H1 (cell line): Measurements from ENCODE around the gene MGMT. TPM values are rescaled to one million over a fixed set of nuclear protein-coding genes. Genes with fewer than 3 reads are reported as not detected.

Experiments used
- JUND ChIP-seq: IDR thresholded peaks from 2 replicates; pipeline ENCODE4 v1.6.1; 2011; ENCODE audit warnings: mild to moderate bottlenecking, improper control_type of control experiment, low read length
- RFX5 ChIP-seq: IDR thresholded peaks from 2 replicates; pipeline ENCODE4 v1.6.1; 2011; ENCODE audit warnings: low read depth, low read length, improper control_type of control experiment, borderline replicate concordance
- RNF2 ChIP-seq: fragments of 200-900, 300-1000 bp; sonication (generic); IDR thresholded peaks from 2 replicates; pipeline ENCODE4 v1.7.1; 2016; ENCODE audit warnings: borderline replicate concordance, low read depth, mild to moderate bottlenecking, antibody characterized with exemption, low read length; ENCODE audit not compliant: poor library complexity, severe bottlenecking; ENCODE audit errors: missing control alignments
- RXRA ChIP-seq: IDR thresholded peaks from 2 replicates; pipeline ENCODE4 v1.6.1; 2011; ENCODE audit warnings: low read depth, mild to moderate bottlenecking, low read length, moderate library complexity; ENCODE audit not compliant: insufficient read depth
- TBP ChIP-seq: IDR thresholded peaks from 2 replicates; pipeline ENCODE4 v1.6.1; 2011; ENCODE audit warnings: low read depth, low read length, improper control_type of control experiment
- polyA plus RNA-seq, 7 experiments: library from polyadenylated mRNA; depleted of rRNA in 3 of 7; stranded (reverse) in 5 of 7; unstranded in 2 of 7; fragments of >200 nt in 5 of 7; fragments of 200-250 nt in 2 of 7; gene quantifications; 1 replicate in 5 of 7; 2 replicates in 1 of 7; 4 replicates in 1 of 7; pipeline versions ENCODE4 v1.2.1 to v1.2.3, GENCODE V29; 2011 to 2013; ENCODE audit warnings: missing spikeins in 2 of 7, mixed read lengths in 2 of 7
- total RNA-seq: library from RNA; stranded (reverse); fragmentation: NEBNext Ultra II Directional; extraction: Animal tissue kit (Norgen Biotek cat#: 25700); gene quantifications from 2 replicates; pipeline ENCODE4 v1.2.1, GENCODE V29; 2021
- TF ChIP-seq, protein P1 (sequence below): fragments of 300-600 bp; sonication (generic); IDR thresholded peaks from 2 replicates; pipeline ENCODE4 v1.7.1; 2012; ENCODE audit warnings: low read length, moderate library complexity, mild to moderate bottlenecking, inconsistent platforms; ENCODE audit not compliant: insufficient replicate concordance

Gene MGMT
- total and polyA plus RNA-seq, 2 of the 8 experiments (the other 6 are each of a cell fraction or from before 2014, with no cell fraction given), result 9.9 to 10.7 TPM

DNA sequence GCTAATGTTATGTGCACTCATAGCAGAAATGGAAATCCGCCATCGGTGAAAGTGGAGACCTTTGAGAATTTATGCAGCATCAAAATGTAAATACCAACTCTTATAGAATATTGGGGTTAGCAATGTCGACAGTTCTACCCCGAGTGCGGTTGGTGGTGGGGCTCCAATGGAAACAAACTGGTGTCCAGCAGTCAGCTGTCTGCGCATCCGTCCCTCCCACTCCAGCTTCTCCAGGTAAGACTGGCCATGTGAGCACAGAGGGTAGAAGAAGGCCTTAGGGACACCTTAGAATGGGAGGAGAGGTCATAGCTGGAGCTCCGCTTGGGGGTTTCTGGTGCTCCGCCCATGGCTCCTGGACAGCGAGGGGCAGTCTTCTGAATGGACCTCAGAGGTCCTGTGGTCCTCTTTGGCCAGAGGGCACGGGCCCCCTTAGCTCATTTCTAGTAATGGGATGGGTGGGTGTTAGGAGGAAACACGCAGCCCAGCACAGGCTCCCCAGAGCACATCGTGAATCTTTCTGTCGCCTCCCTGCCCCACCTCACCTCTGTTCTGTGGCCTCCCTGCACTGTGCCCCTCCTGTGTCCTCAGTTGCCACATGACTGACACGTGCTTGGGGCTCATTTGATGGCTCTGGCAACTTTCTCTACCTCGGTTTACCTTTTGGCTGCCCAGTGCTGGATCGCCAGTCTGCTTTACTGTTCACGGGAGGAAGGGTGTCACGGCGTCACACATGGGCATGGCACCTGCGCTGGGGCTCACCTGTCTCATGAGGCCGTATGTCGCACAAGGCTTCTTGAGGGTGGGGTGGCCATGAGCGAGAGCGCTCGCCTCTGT, 50.0 kb downstream of the MGMT start (continued):
- TF ChIP-seq, protein P1, sequence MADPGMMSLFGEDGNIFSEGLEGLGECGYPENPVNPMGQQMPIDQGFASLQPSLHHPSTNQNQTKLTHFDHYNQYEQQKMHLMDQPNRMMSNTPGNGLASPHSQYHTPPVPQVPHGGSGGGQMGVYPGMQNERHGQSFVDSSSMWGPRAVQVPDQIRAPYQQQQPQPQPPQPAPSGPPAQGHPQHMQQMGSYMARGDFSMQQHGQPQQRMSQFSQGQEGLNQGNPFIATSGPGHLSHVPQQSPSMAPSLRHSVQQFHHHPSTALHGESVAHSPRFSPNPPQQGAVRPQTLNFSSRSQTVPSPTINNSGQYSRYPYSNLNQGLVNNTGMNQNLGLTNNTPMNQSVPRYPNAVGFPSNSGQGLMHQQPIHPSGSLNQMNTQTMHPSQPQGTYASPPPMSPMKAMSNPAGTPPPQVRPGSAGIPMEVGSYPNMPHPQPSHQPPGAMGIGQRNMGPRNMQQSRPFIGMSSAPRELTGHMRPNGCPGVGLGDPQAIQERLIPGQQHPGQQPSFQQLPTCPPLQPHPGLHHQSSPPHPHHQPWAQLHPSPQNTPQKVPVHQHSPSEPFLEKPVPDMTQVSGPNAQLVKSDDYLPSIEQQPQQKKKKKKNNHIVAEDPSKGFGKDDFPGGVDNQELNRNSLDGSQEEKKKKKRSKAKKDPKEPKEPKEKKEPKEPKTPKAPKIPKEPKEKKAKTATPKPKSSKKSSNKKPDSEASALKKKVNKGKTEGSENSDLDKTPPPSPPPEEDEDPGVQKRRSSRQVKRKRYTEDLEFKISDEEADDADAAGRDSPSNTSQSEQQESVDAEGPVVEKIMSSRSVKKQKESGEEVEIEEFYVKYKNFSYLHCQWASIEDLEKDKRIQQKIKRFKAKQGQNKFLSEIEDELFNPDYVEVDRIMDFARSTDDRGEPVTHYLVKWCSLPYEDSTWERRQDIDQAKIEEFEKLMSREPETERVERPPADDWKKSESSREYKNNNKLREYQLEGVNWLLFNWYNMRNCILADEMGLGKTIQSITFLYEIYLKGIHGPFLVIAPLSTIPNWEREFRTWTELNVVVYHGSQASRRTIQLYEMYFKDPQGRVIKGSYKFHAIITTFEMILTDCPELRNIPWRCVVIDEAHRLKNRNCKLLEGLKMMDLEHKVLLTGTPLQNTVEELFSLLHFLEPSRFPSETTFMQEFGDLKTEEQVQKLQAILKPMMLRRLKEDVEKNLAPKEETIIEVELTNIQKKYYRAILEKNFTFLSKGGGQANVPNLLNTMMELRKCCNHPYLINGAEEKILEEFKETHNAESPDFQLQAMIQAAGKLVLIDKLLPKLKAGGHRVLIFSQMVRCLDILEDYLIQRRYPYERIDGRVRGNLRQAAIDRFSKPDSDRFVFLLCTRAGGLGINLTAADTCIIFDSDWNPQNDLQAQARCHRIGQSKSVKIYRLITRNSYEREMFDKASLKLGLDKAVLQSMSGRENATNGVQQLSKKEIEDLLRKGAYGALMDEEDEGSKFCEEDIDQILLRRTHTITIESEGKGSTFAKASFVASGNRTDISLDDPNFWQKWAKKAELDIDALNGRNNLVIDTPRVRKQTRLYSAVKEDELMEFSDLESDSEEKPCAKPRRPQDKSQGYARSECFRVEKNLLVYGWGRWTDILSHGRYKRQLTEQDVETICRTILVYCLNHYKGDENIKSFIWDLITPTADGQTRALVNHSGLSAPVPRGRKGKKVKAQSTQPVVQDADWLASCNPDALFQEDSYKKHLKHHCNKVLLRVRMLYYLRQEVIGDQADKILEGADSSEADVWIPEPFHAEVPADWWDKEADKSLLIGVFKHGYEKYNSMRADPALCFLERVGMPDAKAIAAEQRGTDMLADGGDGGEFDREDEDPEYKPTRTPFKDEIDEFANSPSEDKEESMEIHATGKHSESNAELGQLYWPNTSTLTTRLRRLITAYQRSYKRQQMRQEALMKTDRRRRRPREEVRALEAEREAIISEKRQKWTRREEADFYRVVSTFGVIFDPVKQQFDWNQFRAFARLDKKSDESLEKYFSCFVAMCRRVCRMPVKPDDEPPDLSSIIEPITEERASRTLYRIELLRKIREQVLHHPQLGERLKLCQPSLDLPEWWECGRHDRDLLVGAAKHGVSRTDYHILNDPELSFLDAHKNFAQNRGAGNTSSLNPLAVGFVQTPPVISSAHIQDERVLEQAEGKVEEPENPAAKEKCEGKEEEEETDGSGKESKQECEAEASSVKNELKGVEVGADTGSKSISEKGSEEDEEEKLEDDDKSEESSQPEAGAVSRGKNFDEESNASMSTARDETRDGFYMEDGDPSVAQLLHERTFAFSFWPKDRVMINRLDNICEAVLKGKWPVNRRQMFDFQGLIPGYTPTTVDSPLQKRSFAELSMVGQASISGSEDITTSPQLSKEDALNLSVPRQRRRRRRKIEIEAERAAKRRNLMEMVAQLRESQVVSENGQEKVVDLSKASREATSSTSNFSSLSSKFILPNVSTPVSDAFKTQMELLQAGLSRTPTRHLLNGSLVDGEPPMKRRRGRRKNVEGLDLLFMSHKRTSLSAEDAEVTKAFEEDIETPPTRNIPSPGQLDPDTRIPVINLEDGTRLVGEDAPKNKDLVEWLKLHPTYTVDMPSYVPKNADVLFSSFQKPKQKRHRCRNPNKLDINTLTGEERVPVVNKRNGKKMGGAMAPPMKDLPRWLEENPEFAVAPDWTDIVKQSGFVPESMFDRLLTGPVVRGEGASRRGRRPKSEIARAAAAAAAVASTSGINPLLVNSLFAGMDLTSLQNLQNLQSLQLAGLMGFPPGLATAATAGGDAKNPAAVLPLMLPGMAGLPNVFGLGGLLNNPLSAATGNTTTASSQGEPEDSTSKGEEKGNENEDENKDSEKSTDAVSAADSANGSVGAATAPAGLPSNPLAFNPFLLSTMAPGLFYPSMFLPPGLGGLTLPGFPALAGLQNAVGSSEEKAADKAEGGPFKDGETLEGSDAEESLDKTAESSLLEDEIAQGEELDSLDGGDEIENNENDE, result no peak
- TF ChIP-seq RXRA, result no peak
- no peak for TF ChIP-seq JUND
- TF ChIP-seq TBP, result no peak
- no peak for TF ChIP-seq RNF2
- no peak for TF ChIP-seq RFX5
